Activated T-helper 1 cell treated with anti-CD3 and anti-CD28 coated beads, Interleukin-12 subunit alpha, Interleukin-12 subunit beta, Interleukin-2, Interleukin-4 antibody, amounts not matched to agents 30 ng/mL and 10 ng/mL and 1 ng/mL, durations not matched to agents 14 hours and 24 hours and 36 hours (primary cell): ENCODE measurements around the gene SFMBT1. TPM values are rescaled to one million over a fixed set of nuclear protein-coding genes. Genes with fewer than 3 reads are reported as not detected.

Experiments used
- DNase-seq: peaks from one replicate; pipeline ENCODE4 v3.0.0; 2021; ENCODE audit warnings: low spot score
- H3K27ac Mint-ChIP-seq: one replicate; pipeline ENCODE4 v1.8.0; 2021; ENCODE audit warnings: mild to moderate bottlenecking, mixed read lengths
- H3K27me3 Mint-ChIP-seq: one replicate; pipeline ENCODE4 v1.8.0; 2022; ENCODE audit warnings: mild to moderate bottlenecking, moderate library complexity, mixed read lengths; ENCODE audit not compliant: insufficient read depth
- H3K36me3 Mint-ChIP-seq: one replicate; pipeline ENCODE4 v1.8.0; 2021; ENCODE audit warnings: low read depth, mixed read lengths
- H3K4me1 Mint-ChIP-seq: one replicate; pipeline ENCODE4 v1.8.0; 2021; ENCODE audit warnings: low read depth, mixed read lengths
- H3K4me3 Mint-ChIP-seq: one replicate; pipeline ENCODE4 v1.8.0; 2021; ENCODE audit warnings: mild to moderate bottlenecking, moderate library complexity, mixed read lengths
- H3K9me3 Mint-ChIP-seq: one replicate; pipeline ENCODE4 v1.8.0; 2021; ENCODE audit warnings: mixed read lengths
- intact Hi-C: fragments of 100-400 bp; cut with micrococcal nuclease; formaldehyde crosslinking; loops from one replicate; pipeline ENCODE4 v1.15.1; 2024
- total RNA-seq: library from RNA; stranded (reverse); gene quantifications from 2 replicates; pipeline ENCODE4 v1.2.3, GENCODE V29; 2022

The SFMBT1 gene
- total RNA-seq, 1 donor from 2014 or later: 28.4 TPM

- H3K27ac Mint-ChIP-seq: no peak overlapping the region
- intact Hi-C loops: no loop called here
- no peaks in the 10 kb centered on the region for H3K9me3 Mint-ChIP-seq
- peaks cover 36% of the 10 kb centered on the region for H3K36me3 Mint-ChIP-seq
- H3K4me1 Mint-ChIP-seq: peaks cover 4% of the 10 kb centered on the region
- no peak overlapping the region for H3K4me3 Mint-ChIP-seq
- H3K27me3 Mint-ChIP-seq: no peaks in the 10 kb centered on the region
- no peak for DNase-seq
Observed at GRCh38 chr3:52907497-52907896, 138.4 kb downstream of the SFMBT1 start.

- H3K36me3 Mint-ChIP-seq: peaks cover 31% of the 10 kb centered on the region
- H3K9me3 Mint-ChIP-seq: no peaks in the 10 kb centered on the region
- peak overlapping the region; percentile 52 for H3K27ac Mint-ChIP-seq
- no peak overlapping the region for H3K4me3 Mint-ChIP-seq
- DNase-seq: no peak
- intact Hi-C loops: no loop called here
- no peaks in the 10 kb centered on the region for H3K27me3 Mint-ChIP-seq
- no peaks in the 10 kb centered on the region for H3K4me1 Mint-ChIP-seq
Observed at GRCh38 chr3:52904552-52904951, 141.3 kb downstream of the SFMBT1 start.

GRCh38 chr3:52904000-52904399 is 141.9 kb downstream of the SFMBT1 start:
- Mint-ChIP-seq H3K4me1 (no peaks in the 10 kb centered on the region), H3K27ac (no peak overlapping the region), H3K4me3 (no peak overlapping the region), H3K27me3 (no peaks in the 10 kb centered on the region), H3K36me3 (peaks cover 27% of the 10 kb centered on the region), H3K9me3 (no peaks in the 10 kb centered on the region)
- DNase-seq: no peak
- intact Hi-C loops: no loop called here

GRCh38 chr3:52897130-52898122 is 148.4 kb downstream of the SFMBT1 start, which contains the start of gene STIMATE:
Gene STIMATE (minus strand): TSS chr3:52897548. CDS start chr3:52897450, 98 bp downstream.
- Mint-ChIP-seq H3K36me3 (peaks cover 9% of the 10 kb centered on the region), H3K4me3 (peak within 1 kb of the TSS; percentile 97)
- intact Hi-C loops: loop anchor here (1.0 to 5.0 kb wide), 9 partner anchors 37 to 357 kb away; partner anchors contain the start of genes NEK4, SFMBT1 and SPCS1

GRCh38 chr3:52896613-52897012 is 149.3 kb downstream of the SFMBT1 start:
- intact Hi-C loops: loop anchor here (1.0 to 5.0 kb wide), 9 partner anchors 38 to 358 kb away; partner anchors contain the start of genes NEK4, SFMBT1 and SPCS1
- Mint-ChIP-seq H3K27me3 (no peaks in the 10 kb centered on the region), H3K27ac (peak overlapping the region; percentile 77), H3K4me1 (peaks cover 57% of the 10 kb centered on the region), H3K4me3 (peak overlapping the region; percentile 97), H3K36me3 (peaks cover 9% of the 10 kb centered on the region), H3K9me3 (no peaks in the 10 kb centered on the region)
- no peak for DNase-seq

More at GRCh38 chr3:52897130-52898122, 148.4 kb downstream of the SFMBT1 start, which contains the start of gene STIMATE:
- H3K9me3 Mint-ChIP-seq: no peaks in the 10 kb centered on the region
- peak within 1 kb of the TSS; percentile 77 for H3K27ac Mint-ChIP-seq
- no peaks in the 10 kb centered on the region for H3K27me3 Mint-ChIP-seq
- peak; percentile 87 for DNase-seq
- H3K4me1 Mint-ChIP-seq: peaks cover 49% of the 10 kb centered on the region

- peaks cover 62% of the 10 kb centered on the region for H3K4me1 Mint-ChIP-seq
- H3K27me3 Mint-ChIP-seq: no peaks in the 10 kb centered on the region
- peak overlapping the region; percentile 77 for H3K27ac Mint-ChIP-seq
- intact Hi-C loops: loop anchor here (2.0 to 5.0 kb wide), 5 partner anchors 39 to 359 kb away; partner anchors contain the start of gene NEK4
- peaks cover 9% of the 10 kb centered on the region for H3K36me3 Mint-ChIP-seq
- H3K9me3 Mint-ChIP-seq: no peaks in the 10 kb centered on the region
- peak overlapping the region; percentile 97 for H3K4me3 Mint-ChIP-seq
- no peak for DNase-seq
Observed at GRCh38 chr3:52896151-52896550, 149.7 kb downstream of the SFMBT1 start.

GRCh38 chr3:52895418-52895817 is 150.5 kb downstream of the SFMBT1 start:
- intact Hi-C loops: loop anchor here (5.0 kb wide), 1 partner anchor 43 kb away; no protein-coding TSS in a partner anchor
- H3K27me3 Mint-ChIP-seq: no peaks in the 10 kb centered on the region
- no peak for DNase-seq
- H3K36me3 Mint-ChIP-seq: peaks cover 9% of the 10 kb centered on the region
- peaks cover 63% of the 10 kb centered on the region for H3K4me1 Mint-ChIP-seq
- peak overlapping the region; percentile 41 for H3K27ac Mint-ChIP-seq
- peak overlapping the region; percentile 97 for H3K4me3 Mint-ChIP-seq
- H3K9me3 Mint-ChIP-seq: no peaks in the 10 kb centered on the region

- Mint-ChIP-seq H3K4me1 (peaks cover 68% of the 10 kb centered on the region), H3K27me3 (no peaks in the 10 kb centered on the region), H3K27ac (peak overlapping the region; percentile 21), H3K4me3 (no peak overlapping the region), H3K36me3 (peaks cover 12% of the 10 kb centered on the region), H3K9me3 (no peaks in the 10 kb centered on the region)
- DNase-seq: no peak
- intact Hi-C loops: loop anchor here (5.0 kb wide), 1 partner anchor 42 kb away; no protein-coding TSS in a partner anchor
Observed at GRCh38 chr3:52894756-52895155, 151.1 kb downstream of the SFMBT1 start.

- Mint-ChIP-seq H3K27me3 (no peaks in the 10 kb centered on the region), H3K27ac (no peak overlapping the region)
Observed at GRCh38 chr3:52893723-52894122, 152.2 kb downstream of the SFMBT1 start.

GRCh38 chr3:52892625-52893311 is 153.1 kb downstream of the SFMBT1 start:
- no peaks in the 10 kb centered on the region for H3K9me3 Mint-ChIP-seq
- no peak for DNase-seq
- intact Hi-C loops: loop anchor here (2.0 kb wide), 1 partner anchor 18 kb away; no protein-coding TSS in a partner anchor
- peak overlapping the region; percentile 75 for H3K27ac Mint-ChIP-seq
- peaks cover 11% of the 10 kb centered on the region for H3K36me3 Mint-ChIP-seq
- H3K4me1 Mint-ChIP-seq: peaks cover 64% of the 10 kb centered on the region
- H3K4me3 Mint-ChIP-seq: peak overlapping the region; percentile 64
- no peaks in the 10 kb centered on the region for H3K27me3 Mint-ChIP-seq

More at GRCh38 chr3:52893723-52894122, 152.2 kb downstream of the SFMBT1 start:
- DNase-seq: no peak
- Mint-ChIP-seq H3K9me3 (no peaks in the 10 kb centered on the region), H3K36me3 (peaks cover 12% of the 10 kb centered on the region), H3K4me3 (peak overlapping the region; percentile 64), H3K4me1 (peaks cover 68% of the 10 kb centered on the region)
- intact Hi-C loops: loop anchor here (2.0 kb wide), 1 partner anchor 19 kb away; no protein-coding TSS in a partner anchor

- peak overlapping the region; percentile 64 for H3K4me3 Mint-ChIP-seq
- no peak overlapping the region for H3K27ac Mint-ChIP-seq
- H3K27me3 Mint-ChIP-seq: no peaks in the 10 kb centered on the region
- intact Hi-C loops: loop anchor here (2.0 kb wide), 1 partner anchor 17 kb away; no protein-coding TSS in a partner anchor
- peaks cover 63% of the 10 kb centered on the region for H3K4me1 Mint-ChIP-seq
- H3K9me3 Mint-ChIP-seq: no peaks in the 10 kb centered on the region
- DNase-seq: no peak
- peaks cover 11% of the 10 kb centered on the region for H3K36me3 Mint-ChIP-seq
Observed at GRCh38 chr3:52892290-52892624, 153.6 kb downstream of the SFMBT1 start.

- peak overlapping the region; percentile 35 for H3K27ac Mint-ChIP-seq
- intact Hi-C loops: loop anchor here (2.0 kb wide), 1 partner anchor 17 kb away; no protein-coding TSS in a partner anchor
- H3K27me3 Mint-ChIP-seq: no peaks in the 10 kb centered on the region
- no peaks in the 10 kb centered on the region for H3K9me3 Mint-ChIP-seq
- no peak overlapping the region for H3K4me3 Mint-ChIP-seq
- H3K36me3 Mint-ChIP-seq: peaks cover 13% of the 10 kb centered on the region
- peaks cover 60% of the 10 kb centered on the region for H3K4me1 Mint-ChIP-seq
- no peak for DNase-seq
Observed at GRCh38 chr3:52891615-52892081, 154.2 kb downstream of the SFMBT1 start.
